ENCODE measurements around the gene EFHD1.

GRCh38 chr2:232689152-232689910 is 55.9 kb downstream of the EFHD1 start:
- no peak for TF ChIP-seq CTCF (IDR thresholded peaks at IDR 0.05; ENCODE audit: low read depth, low read length, poor library complexity, severe bottlenecking)
- TF ChIP-seq EZH2phosphoT487 (IDR thresholded peaks at IDR 0.05; ENCODE audit: borderline replicate concordance, low read length): no peak

Measured in DOHH2 (cell line).